Ascending aorta (tissue), 2 donors: ENCODE measurements around the gene MTOR. TPM values are rescaled to one million over a fixed set of nuclear protein-coding genes. Genes with fewer than 3 reads are reported as not detected.
"Not testable (repeated sequence)": the region's sequence is repeated elsewhere in the genome, so short reads cannot be mapped to it uniquely, and the experiment has no call there.

Source experiments
- DNase-seq, 2 donors: peaks; one replicate each; pipeline ENCODE4 v3.0.0-alpha.2; 2019; ENCODE audit warnings: low spot score in 2 of 2
- H3K27ac ChIP-seq, 2 donors: fragments of 200-600 bp; sonication (generic); one replicate each; pipeline ENCODE4 v1.5.1; 2016 to 2017; ENCODE audit warnings: mild to moderate bottlenecking in 1 of 2
- H3K27me3 ChIP-seq: fragments of 200-600 bp; sonication (generic); one replicate; pipeline ENCODE4 v1.5.1; 2017
- H3K36me3 ChIP-seq, 2 donors: fragments of 200-600 bp; sonication (generic); one replicate each; pipeline ENCODE4 v1.5.1; 2016
- H3K4me1 ChIP-seq, 2 donors: fragments of 200-600 bp; sonication (generic); one replicate each; pipeline ENCODE4 v1.5.1; 2016 to 2017; ENCODE audit warnings: mild to moderate bottlenecking in 1 of 2
- H3K4me3 ChIP-seq, 2 donors: fragments of 200-600 bp; sonication (generic); one replicate each; pipeline ENCODE4 v1.5.1; 2016 to 2017; ENCODE audit warnings: mild to moderate bottlenecking in 1 of 2
- H3K9me3 ChIP-seq, 2 donors: fragments of 200-600 bp; sonication (generic); one replicate each; pipeline ENCODE4 v1.5.1; 2016
- CTCF ChIP-seq, 3 experiments: fragments of 200-600 bp in 2 of 3; fragments of 450-650 bp in 1 of 3; sonication (generic) in 2 of 3; IDR thresholded peaks; one replicate each; pipeline ENCODE4 v1.5.1; 2016 to 2019; ENCODE audit warnings: antibody characterized with exemption in 3 of 3, mild to moderate bottlenecking in 1 of 3, moderate library complexity in 1 of 3
- intact Hi-C: fragments of 100-400 bp; cut with DNase I; formaldehyde crosslinking; loops from one replicate; pipeline ENCODE4 v1.15.1; 2023
- total RNA-seq: library from RNA; depleted of rRNA; stranded (reverse); fragments of >200 nt; gene quantifications from one replicate; pipeline ENCODE4 v1.1.0, GENCODE V29; 2016

The MTOR gene
- total RNA-seq, 1 donor from 2014 or later: 28.0 TPM

- Histone ChIP-seq H3K4me1 (peaks cover 0 to 14% of the 10 kb centered on the region in 2 donors), H3K27me3 (no peaks in the 10 kb centered on the region), H3K27ac (peak overlapping the region; percentile 50 to 80), H3K4me3 (peak overlapping the region; percentile 85 to 89), H3K9me3 (no peaks in the 10 kb centered on the region), H3K36me3 (peaks cover 22 to 25% of the 10 kb centered on the region in 2 donors)
- intact Hi-C loops: loop anchor here (10.0 kb wide), 1 partner anchor 65 kb away; no protein-coding TSS in a partner anchor
- peak in 1 of 2 donors; percentile 60 for DNase-seq
- no peak for TF ChIP-seq CTCF (IDR thresholded peaks at IDR 0.05)
Measured at GRCh38 chr1:11100149-11100493, 162.2 kb downstream of the MTOR start.

GRCh38 chr1:11099310-11100148 is 162.8 kb downstream of the MTOR start, which contains the start of gene EXOSC10:
TSS of gene EXOSC10 (minus strand) at chr1:11099869. CDS start at chr1:11099831, 38 bp downstream.
- TF ChIP-seq CTCF (IDR thresholded peaks at IDR 0.05): no peak
- Histone ChIP-seq H3K36me3 (peaks cover 28 to 31% of the 10 kb centered on the region in 2 donors), H3K27me3 (no peaks in the 10 kb centered on the region), H3K4me1 (peaks cover 0 to 14% of the 10 kb centered on the region in 2 donors), H3K4me3 (peak within 1 kb of the TSS; percentile 85 to 89), H3K27ac (peak within 1 kb of the TSS; percentile 50 to 80), H3K9me3 (no peaks in the 10 kb centered on the region)
- peak; percentile 54 to 96 for DNase-seq
- intact Hi-C loops: loop anchor here (1.0 to 10.0 kb wide), 4 partner anchors 39 to 174 kb away; partner anchors contain the start of genes MTOR, SRM and UBIAD1

- H3K27me3 ChIP-seq: no peaks in the 10 kb centered on the region
- no peak for TF ChIP-seq CTCF (IDR thresholded peaks at IDR 0.05)
- DNase-seq: no peak
- H3K4me3 ChIP-seq: peak overlapping the region; percentile 85 to 89
- no peaks in the 10 kb centered on the region for H3K9me3 ChIP-seq
- peaks cover 34 to 37% of the 10 kb centered on the region in 2 donors for H3K36me3 ChIP-seq
- peaks cover 0 to 14% of the 10 kb centered on the region in 2 donors for H3K4me1 ChIP-seq
- peak overlapping the region in 1 of 2 donors; percentile 80 for H3K27ac ChIP-seq
- intact Hi-C loops: loop anchor here (1.0 to 2.0 kb wide), 3 partner anchors 39 to 174 kb away; partner anchors contain the start of genes MTOR, SRM and UBIAD1
Measured at GRCh38 chr1:11098931-11099309, 163.4 kb downstream of the MTOR start.

GRCh38 chr1:11083784-11084183 is 178.6 kb downstream of the MTOR start:
- intact Hi-C loops, H3K9me3 ChIP-seq, H3K27ac ChIP-seq, H3K4me3 ChIP-seq, H3K4me1 ChIP-seq, DNase-seq, H3K27me3 ChIP-seq: not testable (repeated sequence)
- peaks cover 60 to 66% of the 10 kb centered on the region in 2 donors for H3K36me3 ChIP-seq

- DNase-seq: no peak
- peaks cover 62 to 71% of the 10 kb centered on the region in 2 donors for H3K36me3 ChIP-seq
- no peak overlapping the region for H3K27ac ChIP-seq
- TF ChIP-seq CTCF (IDR thresholded peaks at IDR 0.05): no peak
- intact Hi-C loops: no loop called here
- H3K4me3 ChIP-seq: no peak overlapping the region
- H3K27me3 ChIP-seq: no peaks in the 10 kb centered on the region
- H3K4me1 ChIP-seq: no peaks in the 10 kb centered on the region
- no peaks in the 10 kb centered on the region for H3K9me3 ChIP-seq
Measured at GRCh38 chr1:11080931-11081330, 181.4 kb downstream of the MTOR start.

- no peaks in the 10 kb centered on the region for H3K9me3 ChIP-seq
Measured at GRCh38 chr1:11078631-11079030, 183.7 kb downstream of the MTOR start.

GRCh38 chr1:11073398-11073797 is 189.0 kb downstream of the MTOR start:
- DNase-seq, intact Hi-C loops, H3K27ac ChIP-seq, H3K4me3 ChIP-seq, H3K9me3 ChIP-seq, H3K4me1 ChIP-seq, H3K27me3 ChIP-seq: not testable (repeated sequence)
- H3K36me3 ChIP-seq: peaks cover 83 to 97% of the 10 kb centered on the region in 2 donors

More at GRCh38 chr1:11078631-11079030, 183.7 kb downstream of the MTOR start:
- intact Hi-C loops: no loop called here
- no peaks in the 10 kb centered on the region for H3K27me3 ChIP-seq
- H3K27ac ChIP-seq: no peak overlapping the region
- no peak overlapping the region for H3K4me3 ChIP-seq
- H3K36me3 ChIP-seq: peaks cover 83 to 94% of the 10 kb centered on the region in 2 donors
- no peak for TF ChIP-seq CTCF (IDR thresholded peaks at IDR 0.05)
- no peaks in the 10 kb centered on the region for H3K4me1 ChIP-seq
- DNase-seq: no peak
